Fibroblast of lung (primary cell): ENCODE measurements around the gene CD8B2. TPM values are rescaled to one million over a fixed set of nuclear protein-coding genes. Genes with fewer than 3 reads are reported as not detected.

ENCODE experiments used
- DNase-seq, 2 donors: peaks; one replicate each; pipeline versions ENCODE4 v3.0.0 to v3.0.0-alpha.2; 2010; ENCODE audit warnings: low read depth in 2 of 2
- H2AFZ ChIP-seq: 2 replicates; pipeline ENCODE4 v1.5.1; 2012; ENCODE audit warnings: low read length, control low read depth, inconsistent platforms
- H3K27ac ChIP-seq: 2 replicates; pipeline ENCODE4 v1.5.1; 2011; ENCODE audit warnings: low read length, control low read depth; ENCODE audit not compliant: insufficient read depth
- H3K27me3 ChIP-seq: 2 replicates; pipeline ENCODE4 v1.5.1; 2011; ENCODE audit warnings: mild to moderate bottlenecking, low read length; ENCODE audit not compliant: control insufficient read depth, insufficient read depth
- H3K36me3 ChIP-seq: 2 replicates; pipeline ENCODE4 v1.5.1; 2011; ENCODE audit warnings: low read length; ENCODE audit not compliant: control insufficient read depth, insufficient read depth
- H3K4me1 ChIP-seq: 2 replicates; pipeline ENCODE4 v1.5.1; 2011; ENCODE audit warnings: low read length; ENCODE audit not compliant: control insufficient read depth, insufficient read depth; ENCODE audit errors: extremely low read depth
- H3K4me2 ChIP-seq: 2 replicates; pipeline ENCODE4 v1.5.1; 2011; ENCODE audit warnings: low read length, control low read depth; ENCODE audit not compliant: insufficient read depth; ENCODE audit errors: extremely low read depth
- H3K4me3 ChIP-seq, 4 experiments: fragments of 200-600 bp in 1 of 4; sonication (generic) in 1 of 4; replicated peaks in 1 of 4; 2 replicates each; pipeline ENCODE4 v1.5.1; 2011 to 2016; ENCODE audit warnings: low read length in 4 of 4, low read depth in 3 of 4, mild to moderate bottlenecking in 3 of 4, control low read depth in 2 of 4, inconsistent platforms in 1 of 4, mixed read lengths in 1 of 4; ENCODE audit not compliant: insufficient read depth in 1 of 4; ENCODE audit errors: control extremely low read depth in 1 of 4
- H3K79me2 ChIP-seq: 2 replicates; pipeline ENCODE4 v1.5.1; 2012; ENCODE audit warnings: mild to moderate bottlenecking, low read length, inconsistent platforms; ENCODE audit not compliant: control insufficient read depth, insufficient read depth
- H3K9ac ChIP-seq: 2 replicates; pipeline ENCODE4 v1.5.1; 2011; ENCODE audit warnings: mild to moderate bottlenecking, low read length, control low read depth; ENCODE audit not compliant: insufficient read depth
- H3K9me3 ChIP-seq: 2 replicates; pipeline ENCODE4 v1.5.1; 2012; ENCODE audit warnings: low read depth, low read length; ENCODE audit not compliant: control insufficient read depth, insufficient read depth
- H4K20me1 ChIP-seq: 2 replicates; pipeline ENCODE4 v1.5.1; 2011; ENCODE audit warnings: low read length; ENCODE audit not compliant: control insufficient read depth, insufficient read depth; ENCODE audit errors: extremely low read depth
- EZH2 ChIP-seq: IDR thresholded peaks from 2 replicates; pipeline ENCODE4 v1.5.1; 2012; ENCODE audit warnings: low read length, control low read depth, mild to moderate bottlenecking; ENCODE audit errors: missing control alignments
- polyA plus RNA-seq, 2 donors: library from polyadenylated mRNA; depleted of rRNA in 1 of 2; stranded (reverse) in 1 of 2; unstranded in 1 of 2; fragments of >200 nt; gene quantifications; 2 replicates each; pipeline ENCODE4 v1.2.1, GENCODE V29; 2011 to 2012; ENCODE audit warnings: missing spikeins in 1 of 2
- total RNA-seq: library from RNA; depleted of rRNA; stranded (reverse); fragments of >200 nt; gene quantifications from 2 replicates; pipeline ENCODE4 v1.2.1, GENCODE V29; 2014
- TF ChIP-seq, protein P1 (sequence below), 2 donors: IDR thresholded peaks in 1 of 2; conservative IDR thresholded peaks in 1 of 2; 1 replicate in 1 of 2; 2 replicates in 1 of 2; pipeline ENCODE4 v1.5.1; 2011 to 2012; ENCODE audit warnings: low read length in 2 of 2, control low read depth in 1 of 2, inconsistent platforms in 1 of 2, low read depth in 1 of 2, mild to moderate bottlenecking in 1 of 2

The CD8B2 gene
- total and polyA plus RNA-seq, 2 donors (not counting 1 experiment from before 2014, with no cell fraction given), result not detected

DNA sequence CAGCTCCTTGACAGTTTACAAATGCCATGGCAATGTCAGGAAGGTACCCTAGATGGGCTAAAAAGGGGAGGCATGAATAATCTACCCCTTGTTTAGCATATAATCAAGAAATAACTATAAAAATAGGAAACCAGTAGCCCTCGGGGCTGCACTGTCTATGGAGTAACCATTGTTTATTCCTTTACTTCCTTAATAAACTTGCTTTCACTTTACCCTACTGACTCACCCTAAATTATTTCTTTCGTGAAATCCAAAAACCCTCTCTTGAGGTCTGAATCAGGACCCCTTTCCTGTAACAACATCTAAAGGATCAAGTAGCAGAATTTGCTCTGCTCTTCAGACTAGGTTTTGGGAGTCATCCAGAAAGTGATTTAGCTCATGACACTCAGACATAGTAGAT, 43.7 kb downstream of the CD8B2 start:
- Histone ChIP-seq H3K9ac (no peak overlapping the region), H2AFZ (no peak overlapping the region), H4K20me1 (no peaks in the 10 kb centered on the region), H3K4me1 (no peaks in the 10 kb centered on the region), H3K79me2 (no peaks in the 10 kb centered on the region), H3K36me3 (no peaks in the 10 kb centered on the region), H3K4me2 (no peak overlapping the region), H3K27me3 (no peaks in the 10 kb centered on the region), H3K4me3 (no peak overlapping the region), H3K9me3 (no peaks in the 10 kb centered on the region), H3K27ac (no peak overlapping the region)
- TF ChIP-seq, protein P1, sequence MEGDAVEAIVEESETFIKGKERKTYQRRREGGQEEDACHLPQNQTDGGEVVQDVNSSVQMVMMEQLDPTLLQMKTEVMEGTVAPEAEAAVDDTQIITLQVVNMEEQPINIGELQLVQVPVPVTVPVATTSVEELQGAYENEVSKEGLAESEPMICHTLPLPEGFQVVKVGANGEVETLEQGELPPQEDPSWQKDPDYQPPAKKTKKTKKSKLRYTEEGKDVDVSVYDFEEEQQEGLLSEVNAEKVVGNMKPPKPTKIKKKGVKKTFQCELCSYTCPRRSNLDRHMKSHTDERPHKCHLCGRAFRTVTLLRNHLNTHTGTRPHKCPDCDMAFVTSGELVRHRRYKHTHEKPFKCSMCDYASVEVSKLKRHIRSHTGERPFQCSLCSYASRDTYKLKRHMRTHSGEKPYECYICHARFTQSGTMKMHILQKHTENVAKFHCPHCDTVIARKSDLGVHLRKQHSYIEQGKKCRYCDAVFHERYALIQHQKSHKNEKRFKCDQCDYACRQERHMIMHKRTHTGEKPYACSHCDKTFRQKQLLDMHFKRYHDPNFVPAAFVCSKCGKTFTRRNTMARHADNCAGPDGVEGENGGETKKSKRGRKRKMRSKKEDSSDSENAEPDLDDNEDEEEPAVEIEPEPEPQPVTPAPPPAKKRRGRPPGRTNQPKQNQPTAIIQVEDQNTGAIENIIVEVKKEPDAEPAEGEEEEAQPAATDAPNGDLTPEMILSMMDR (conservative IDR thresholded peaks at IDR 0.05 in 1 of 2, IDR thresholded peaks at IDR 0.05 in 1 of 2; ENCODE audit: low read depth in 1 of 2, low read length in 2 of 2), result no peak
- no peak for TF ChIP-seq EZH2
- DNase-seq, result no peak

DNA sequence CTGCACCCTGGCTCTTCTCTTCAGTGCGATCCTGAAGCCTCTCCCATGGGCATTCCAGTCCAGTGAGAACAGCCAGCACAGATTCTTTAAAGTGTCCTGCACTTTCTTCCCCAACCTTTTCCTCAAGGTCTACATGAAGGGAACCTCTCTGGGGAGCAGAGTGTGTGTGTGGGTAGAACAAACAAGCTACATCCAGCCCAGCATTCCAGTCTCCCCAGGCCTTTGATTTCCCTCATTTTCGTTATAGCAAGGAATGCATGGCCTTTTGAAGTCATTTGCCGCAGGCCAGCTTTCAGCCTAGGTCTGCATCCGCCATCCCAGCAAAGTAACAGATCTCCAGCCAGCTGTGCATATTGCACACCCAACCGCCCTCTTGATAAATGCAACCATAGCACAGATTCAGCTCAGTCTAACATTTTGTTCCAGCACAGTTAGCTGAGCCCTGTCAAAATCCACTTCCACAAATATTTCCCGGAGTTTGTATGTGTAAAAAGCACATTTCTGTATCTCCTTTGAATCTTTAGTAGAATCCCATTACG, 44.6 kb downstream of the CD8B2 start:
- H3K9me3 ChIP-seq, result no peaks in the 10 kb centered on the region
- H4K20me1 ChIP-seq, result no peaks in the 10 kb centered on the region
- H3K79me2 ChIP-seq, result no peaks in the 10 kb centered on the region
- H3K36me3 ChIP-seq, result no peaks in the 10 kb centered on the region
- no peak overlapping the region for H3K4me2 ChIP-seq
- TF ChIP-seq EZH2, result no peak
- TF ChIP-seq, protein P1 (conservative IDR thresholded peaks at IDR 0.05 in 1 of 2, IDR thresholded peaks at IDR 0.05 in 1 of 2; ENCODE audit: low read depth in 1 of 2, low read length in 2 of 2), result no peak
- no peaks in the 10 kb centered on the region for H3K4me1 ChIP-seq
- no peak overlapping the region for H2AFZ ChIP-seq
- H3K9ac ChIP-seq, result no peak overlapping the region
- H3K4me3 ChIP-seq, result no peak overlapping the region
- no peak for DNase-seq
- H3K27ac ChIP-seq, result no peak overlapping the region
- H3K27me3 ChIP-seq, result no peaks in the 10 kb centered on the region

GRCh38 chr2:106532236-106532635, 45.1 kb downstream of the CD8B2 start:
- Histone ChIP-seq H3K4me3 (no peak overlapping the region), H3K79me2 (no peaks in the 10 kb centered on the region), H3K4me2 (no peak overlapping the region), H3K4me1 (no peaks in the 10 kb centered on the region), H3K9ac (no peak overlapping the region), H4K20me1 (no peaks in the 10 kb centered on the region), H3K27ac (no peak overlapping the region), H3K27me3 (no peaks in the 10 kb centered on the region), H3K36me3 (no peaks in the 10 kb centered on the region), H2AFZ (no peak overlapping the region), H3K9me3 (no peaks in the 10 kb centered on the region)
- TF ChIP-seq EZH2, result no peak
- TF ChIP-seq, protein P1 (conservative IDR thresholded peaks at IDR 0.05 in 1 of 2, IDR thresholded peaks at IDR 0.05 in 1 of 2; ENCODE audit: low read depth in 1 of 2, low read length in 2 of 2), result no peak
- no peak for DNase-seq
